ENCODE results near the gene ADAM15.

- TF ChIP-seq ZFX (IDR thresholded peaks at IDR 0.05; ENCODE audit: borderline replicate concordance): no peak
- no peak for TF ChIP-seq CTCF (IDR thresholded peaks at IDR 0.05)
These were observed 31.5 kb upstream of the ADAM15 start for GRCh38 chr1:155019377-155020245.

All from 22Rv1 (cell line).